GM12878 (cell line): ENCODE results near the gene MMP12.

ENCODE experiments used
- EZH2 ChIP-seq: IDR thresholded peaks from 2 replicates; pipeline ENCODE4 v1.6.1; 2012; ENCODE audit warnings: low read depth, mild to moderate bottlenecking, control low read depth, inconsistent platforms, low read length, borderline replicate concordance; ENCODE audit not compliant: control insufficient read depth
- MXI1 ChIP-seq: fragments of 150-350 bp; IDR thresholded peaks from 2 replicates; pipeline ENCODE4 v1.6.1; 2011; ENCODE audit warnings: low read depth, mild to moderate bottlenecking, inconsistent platforms, low read length, improper control_type of control experiment
- NFXL1 ChIP-seq: fragments of 450-650 bp; IDR thresholded peaks from 2 replicates; pipeline ENCODE4 v1.6.1; 2017; ENCODE audit warnings: antibody characterized with exemption, mild to moderate bottlenecking, borderline replicate concordance
- PAX5 ChIP-seq: IDR thresholded peaks from 2 replicates; pipeline ENCODE4 v1.6.1; 2011; ENCODE audit warnings: low read depth, low read length, borderline replicate concordance
- POLR2A ChIP-seq: IDR thresholded peaks from 2 replicates; pipeline ENCODE4 v1.6.1; 2011; ENCODE audit warnings: low read depth, mild to moderate bottlenecking, low read length
- POU2F2 ChIP-seq: IDR thresholded peaks from 3 replicates; pipeline ENCODE4 v1.6.1; 2011; ENCODE audit warnings: low read depth, mild to moderate bottlenecking, low read length, borderline replicate concordance
- RB1 ChIP-seq: fragments of 450-650 bp; formaldehyde crosslinking; IDR thresholded peaks from 2 replicates; pipeline ENCODE4 v1.6.1; 2017; ENCODE audit warnings: mild to moderate bottlenecking, borderline replicate concordance
- TF ChIP-seq, protein P1 (sequence below), 3 experiments: IDR thresholded peaks in 2 of 3; conservative IDR thresholded peaks in 1 of 3; 2 replicates each; pipeline ENCODE4 v1.5.1; 2011; ENCODE audit warnings: low read depth in 3 of 3, low read length in 3 of 3, mild to moderate bottlenecking in 3 of 3, control low read depth in 2 of 3, moderate library complexity in 2 of 3, inconsistent platforms in 1 of 3, mixed read lengths in 1 of 3; ENCODE audit not compliant: control insufficient read depth in 2 of 3, insufficient read depth in 1 of 3; ENCODE audit errors: extremely low read depth in 1 of 3

DNA sequence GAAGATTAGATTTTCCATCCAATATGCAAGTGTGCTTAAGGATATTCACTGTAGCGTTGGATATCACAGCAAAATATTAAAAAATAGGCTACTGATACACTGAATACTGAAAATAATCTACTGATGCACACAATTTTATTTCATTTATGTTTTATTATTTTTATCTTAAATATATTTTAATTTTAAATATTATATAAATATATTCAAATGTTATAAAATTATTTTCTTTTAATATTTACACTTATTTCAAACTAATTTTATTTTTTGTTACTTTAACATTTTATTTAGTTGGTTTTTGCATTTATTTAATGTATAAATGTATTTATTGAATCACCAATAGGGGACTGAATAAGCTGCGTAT is 43.7 kb downstream of the MMP12 start:
- TF ChIP-seq RB1 (no peak), NFXL1 (no peak), MXI1 (no peak), PAX5 (no peak), POLR2A (no peak), POU2F2 (no peak), EZH2 (no peak)
- TF ChIP-seq, protein P1, sequence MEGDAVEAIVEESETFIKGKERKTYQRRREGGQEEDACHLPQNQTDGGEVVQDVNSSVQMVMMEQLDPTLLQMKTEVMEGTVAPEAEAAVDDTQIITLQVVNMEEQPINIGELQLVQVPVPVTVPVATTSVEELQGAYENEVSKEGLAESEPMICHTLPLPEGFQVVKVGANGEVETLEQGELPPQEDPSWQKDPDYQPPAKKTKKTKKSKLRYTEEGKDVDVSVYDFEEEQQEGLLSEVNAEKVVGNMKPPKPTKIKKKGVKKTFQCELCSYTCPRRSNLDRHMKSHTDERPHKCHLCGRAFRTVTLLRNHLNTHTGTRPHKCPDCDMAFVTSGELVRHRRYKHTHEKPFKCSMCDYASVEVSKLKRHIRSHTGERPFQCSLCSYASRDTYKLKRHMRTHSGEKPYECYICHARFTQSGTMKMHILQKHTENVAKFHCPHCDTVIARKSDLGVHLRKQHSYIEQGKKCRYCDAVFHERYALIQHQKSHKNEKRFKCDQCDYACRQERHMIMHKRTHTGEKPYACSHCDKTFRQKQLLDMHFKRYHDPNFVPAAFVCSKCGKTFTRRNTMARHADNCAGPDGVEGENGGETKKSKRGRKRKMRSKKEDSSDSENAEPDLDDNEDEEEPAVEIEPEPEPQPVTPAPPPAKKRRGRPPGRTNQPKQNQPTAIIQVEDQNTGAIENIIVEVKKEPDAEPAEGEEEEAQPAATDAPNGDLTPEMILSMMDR (IDR thresholded peaks at IDR 0.05 in 2 of 3, conservative IDR thresholded peaks at IDR 0.05 in 1 of 3; ENCODE audit: control insufficient read depth in 2 of 3, extremely low read depth in 1 of 3, insufficient read depth in 1 of 3, low read depth in 3 of 3, low read length in 3 of 3) = no peak
